ENCODE results near the gene SNX1.

SNX1 gene

DNA sequence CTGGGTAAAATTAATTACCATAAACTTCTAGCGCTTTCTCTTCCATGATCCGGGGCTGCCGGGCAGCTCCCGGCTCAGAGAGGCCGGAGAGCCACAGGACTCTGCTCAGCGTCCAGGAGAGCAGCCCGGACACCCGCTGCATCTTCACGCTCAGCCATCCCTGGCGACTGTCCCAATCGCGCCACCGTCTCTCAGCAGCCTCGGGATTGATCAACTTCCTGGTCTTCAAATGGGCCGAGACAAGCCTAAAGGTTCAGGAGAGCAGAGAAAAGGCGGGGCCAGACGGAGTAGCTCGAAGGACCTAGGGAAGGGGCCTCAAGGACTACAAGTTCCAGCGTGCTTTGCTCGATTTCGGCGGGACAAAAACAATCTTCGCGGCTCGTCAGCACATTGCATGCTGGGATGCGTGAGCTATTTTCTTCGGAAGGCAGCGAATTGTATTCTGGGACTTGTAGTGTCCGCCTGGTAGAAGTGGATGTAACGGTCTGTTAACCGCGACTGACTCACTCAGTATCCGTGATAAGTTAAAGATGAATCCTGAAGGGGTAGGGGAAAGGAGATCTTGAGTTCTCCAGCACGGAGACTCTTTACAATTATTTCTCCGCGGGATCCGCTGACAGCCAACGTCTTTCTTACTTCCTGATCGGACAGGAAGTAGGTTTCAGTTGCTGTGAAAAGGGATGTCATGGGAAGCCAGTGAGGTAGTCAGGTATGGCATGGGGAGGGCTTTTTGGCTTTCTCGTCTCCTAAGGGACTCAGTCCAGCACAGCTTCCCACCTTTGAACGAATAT is 2.0 kb upstream of the SNX1 start, which contains the start of gene CIAO2A:
Gene CIAO2A, minus strand, starts transcription at position 212 of the 791 bp plus-strand sequence. Its CDS starts 70 bp downstream, at position 142.
- peaks cover 20% of the 10 kb centered on the region for H3K4me1 ChIP-seq (ENCODE audit: insufficient read depth, poor library complexity, severe bottlenecking)

DNA sequence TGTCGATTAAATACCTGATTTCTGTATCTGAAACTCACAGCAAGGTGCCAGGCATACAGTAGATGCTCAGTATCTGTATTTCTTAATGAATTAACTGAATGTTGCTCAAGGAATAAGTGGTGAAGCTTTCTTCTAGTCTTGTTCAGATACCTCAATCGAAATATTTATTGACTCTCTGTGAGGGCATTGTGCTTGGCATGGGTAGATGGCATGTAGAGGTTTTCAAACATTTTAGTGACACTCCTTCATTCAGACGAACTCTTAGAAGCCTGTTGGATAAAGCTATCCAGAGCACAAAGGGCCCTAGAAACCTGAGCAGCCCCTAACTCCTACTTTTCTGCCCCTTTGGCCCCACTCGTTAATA is 369 bp upstream of the SNX1 start:
- no peak for TF ChIP-seq CTCF (IDR thresholded peaks at IDR 0.05; ENCODE audit: poor library complexity, severe bottlenecking)
- DNase-seq (ENCODE audit: low spot score) (no peak), ATAC-seq (ENCODE audit: low read depth) (no peak)
- Histone ChIP-seq H3K4me3 (ENCODE audit: severe bottlenecking) (peak overlapping the region; percentile 83), H3K4me1 (ENCODE audit: insufficient read depth, poor library complexity, severe bottlenecking) (peaks cover 20% of the 10 kb centered on the region), H3K27me3 (ENCODE audit: insufficient read depth, poor library complexity, severe bottlenecking) (no peaks in the 10 kb centered on the region), H3K9me3 (ENCODE audit: severe bottlenecking) (no peaks in the 10 kb centered on the region), H3K27ac (ENCODE audit: poor library complexity, severe bottlenecking) (peak overlapping the region; percentile 72), H3K36me3 (ENCODE audit: low read depth) (peaks cover 6% of the 10 kb centered on the region; the same call in 1 of the 2 replicates)

More for the DNA sequence above, 2.0 kb upstream of the SNX1 start, which contains the start of gene CIAO2A:
- Histone ChIP-seq H3K4me3 (ENCODE audit: severe bottlenecking) (peak within 1 kb of the TSS; percentile 60), H3K27me3 (ENCODE audit: insufficient read depth, poor library complexity, severe bottlenecking) (no peaks in the 10 kb centered on the region), H3K9me3 (ENCODE audit: severe bottlenecking) (no peaks in the 10 kb centered on the region), H3K27ac (ENCODE audit: poor library complexity, severe bottlenecking) (peak within 1 kb of the TSS; percentile 72), H3K36me3 (ENCODE audit: low read depth) (peaks cover 16% of the 10 kb centered on the region)
- peak; percentile 82 for ATAC-seq (ENCODE audit: low read depth)
- DNase-seq (ENCODE audit: low spot score) = peak; percentile 99
- no peak for TF ChIP-seq CTCF (IDR thresholded peaks at IDR 0.05; ENCODE audit: poor library complexity, severe bottlenecking)

GRCh38 chr15:64096668-64097384 is 1.0 kb downstream of the SNX1 start:
- H3K4me1 ChIP-seq (ENCODE audit: insufficient read depth, poor library complexity, severe bottlenecking) = peaks cover 20% of the 10 kb centered on the region
- H3K27ac ChIP-seq (ENCODE audit: poor library complexity, severe bottlenecking) = peak overlapping the region; percentile 72
- ATAC-seq (ENCODE audit: low read depth) (no peak), DNase-seq (ENCODE audit: low spot score) (no peak)
- TF ChIP-seq CTCF (IDR thresholded peaks at IDR 0.05; ENCODE audit: poor library complexity, severe bottlenecking) = peak; percentile 38
- H3K27me3 ChIP-seq (ENCODE audit: insufficient read depth, poor library complexity, severe bottlenecking) = no peaks in the 10 kb centered on the region
- peaks cover 6% of the 10 kb centered on the region for H3K36me3 ChIP-seq (ENCODE audit: low read depth)
- no peaks in the 10 kb centered on the region for H3K9me3 ChIP-seq (ENCODE audit: severe bottlenecking)
- H3K4me3 ChIP-seq (ENCODE audit: severe bottlenecking) = peak overlapping the region; percentile 83

DNA sequence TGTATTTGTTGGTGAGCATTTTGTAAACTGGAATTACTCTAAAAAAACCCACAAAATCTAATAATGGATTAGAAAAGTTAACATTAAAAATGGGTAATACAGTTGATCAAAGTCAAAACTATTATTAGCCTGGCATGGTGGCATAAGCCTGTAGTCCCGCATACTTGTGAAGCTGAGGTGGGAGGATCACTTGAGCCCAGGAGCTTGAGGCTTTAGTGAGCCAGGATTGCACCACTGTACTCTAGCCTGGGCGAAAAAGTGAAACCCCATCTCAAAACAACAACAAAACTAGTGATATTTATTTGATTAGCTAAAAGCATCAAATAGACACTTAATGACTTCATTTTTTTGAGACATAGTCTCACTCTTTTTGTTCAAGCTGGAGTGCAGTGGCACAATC is 3.6 kb downstream of the SNX1 start:
- Histone ChIP-seq H3K27ac (ENCODE audit: poor library complexity, severe bottlenecking) (no peak overlapping the region), H3K36me3 (ENCODE audit: low read depth) (peaks cover 11% of the 10 kb centered on the region), H3K4me1 (ENCODE audit: insufficient read depth, poor library complexity, severe bottlenecking) (peaks cover 12% of the 10 kb centered on the region), H3K27me3 (ENCODE audit: insufficient read depth, poor library complexity, severe bottlenecking) (no peaks in the 10 kb centered on the region), H3K9me3 (ENCODE audit: severe bottlenecking) (no peaks in the 10 kb centered on the region), H3K4me3 (ENCODE audit: severe bottlenecking) (no peak overlapping the region)
- ATAC-seq (ENCODE audit: low read depth) (no peak), DNase-seq (ENCODE audit: low spot score) (no peak)
- TF ChIP-seq CTCF (IDR thresholded peaks at IDR 0.05; ENCODE audit: poor library complexity, severe bottlenecking) = no peak
